Karpas-422 (cell line): ENCODE measurements around the gene NEMP1. TPM values are rescaled to one million over a fixed set of nuclear protein-coding genes. Genes with fewer than 3 reads are reported as not detected.
"Not testable (repeated sequence)": the region's sequence is repeated elsewhere in the genome, so short reads cannot be mapped to it uniquely, and the experiment has no call there.

Source experiments
- DNase-seq: peaks from one replicate; pipeline ENCODE4 v3.0.0-alpha.2; 2015
- H2AFZ ChIP-seq: fragments of 200-600 bp; sonication (generic); 2 replicates; pipeline ENCODE4 v1.6.1; 2014; ENCODE audit warnings: antibody characterized with exemption, low read length, mixed read lengths
- H3K27ac ChIP-seq: fragments of 200-600 bp; sonication (generic); 2 replicates; pipeline ENCODE4 v1.5.1; 2014; ENCODE audit warnings: mild to moderate bottlenecking, low read length, moderate library complexity
- H3K27me3 ChIP-seq: fragments of 200-600 bp; sonication (generic); 2 replicates; pipeline ENCODE4 v1.6.1; 2014; ENCODE audit warnings: low read length, mixed read lengths
- H3K36me3 ChIP-seq: fragments of 200-600 bp; sonication (generic); 2 replicates; pipeline ENCODE4 v1.6.1; 2014; ENCODE audit warnings: low read length, mixed read lengths; ENCODE audit not compliant: insufficient read depth
- H3K4me1 ChIP-seq: fragments of 200-600 bp; sonication (generic); 2 replicates; pipeline ENCODE4 v1.6.1; 2014; ENCODE audit warnings: mild to moderate bottlenecking, low read length, mixed read lengths
- H3K4me2 ChIP-seq: fragments of 200-600 bp; sonication (generic); 2 replicates; pipeline ENCODE4 v1.6.1; 2014; ENCODE audit warnings: low read length, low read depth, mild to moderate bottlenecking; ENCODE audit not compliant: poor library complexity, severe bottlenecking
- H3K4me3 ChIP-seq: fragments of 200-600 bp; sonication (generic); 2 replicates; pipeline ENCODE4 v1.5.1; 2014; ENCODE audit warnings: mild to moderate bottlenecking, antibody characterized with exemption, low read length, mixed read lengths
- H3K79me2 ChIP-seq: fragments of 200-600 bp; sonication (generic); 2 replicates; pipeline ENCODE4 v1.6.1; 2014; ENCODE audit warnings: mild to moderate bottlenecking, low read length, mixed read lengths
- H3K9ac ChIP-seq: fragments of 200-600 bp; sonication (generic); 2 replicates; pipeline ENCODE4 v1.6.0; 2014; ENCODE audit warnings: low read length
- H3K9me2 ChIP-seq: fragments of 200-600 bp; sonication (generic), shearing (Covaris generic); replicated peaks from 2 replicates; pipeline ENCODE4 v1.6.0; 2014; ENCODE audit warnings: mild to moderate bottlenecking, low read length, moderate library complexity; ENCODE audit not compliant: insufficient read depth
- H3K9me3 ChIP-seq: fragments of 300-700, 200-600 bp; sonication (generic); 2 replicates; pipeline ENCODE4 v1.6.1; 2014; ENCODE audit warnings: low read length, mixed read lengths
- H4K20me1 ChIP-seq: fragments of 200-600 bp; sonication (generic); 2 replicates; pipeline ENCODE4 v1.6.1; 2014; ENCODE audit warnings: mild to moderate bottlenecking, antibody characterized with exemption, low read length, low read depth; ENCODE audit not compliant: insufficient read depth
- total RNA-seq: library from RNA; depleted of rRNA; stranded (reverse); fragments of >200 nt; shearing (Covaris generic); gene quantifications from 2 replicates; pipeline ENCODE4 v1.2.3, GENCODE V29; 2014; ENCODE audit warnings: low replicate concordance

NEMP1 gene
- total RNA-seq, 1 experiment from 2014 or later, result 59.6 TPM

DNA sequence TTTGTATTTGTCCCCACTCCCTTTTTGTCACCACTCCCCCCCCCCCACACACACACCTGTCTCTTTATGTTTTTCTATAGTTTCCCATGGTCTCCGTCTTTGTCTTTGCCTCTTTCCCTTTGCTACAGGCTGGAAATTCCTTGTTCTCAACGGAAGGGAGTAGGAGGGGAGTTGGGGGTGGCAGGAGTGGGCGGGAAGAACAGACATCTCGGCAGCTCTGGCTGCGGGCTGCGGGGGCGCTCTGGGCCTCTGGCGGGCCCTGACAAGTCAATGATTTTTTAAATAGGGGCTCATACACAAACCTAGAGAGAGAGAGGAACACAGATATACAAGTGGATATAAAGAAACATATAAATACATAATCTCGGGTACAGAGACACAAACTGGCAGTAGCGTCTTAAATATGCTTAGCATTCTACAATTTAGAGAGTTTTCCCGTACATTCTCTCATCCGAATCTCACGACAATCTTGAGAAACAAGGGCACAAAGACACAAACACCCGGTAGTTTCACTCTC, 8.0 kb upstream of the NEMP1 start:
- Histone ChIP-seq H3K4me2 (peak overlapping the region; percentile 97), H3K4me1 (peaks cover 38% of the 10 kb centered on the region), H3K79me2 (peaks cover 23% of the 10 kb centered on the region), H4K20me1 (no peaks in the 10 kb centered on the region), H3K27me3 (no peaks in the 10 kb centered on the region), H3K4me3 (peak overlapping the region; percentile 78), H3K27ac (peak overlapping the region; percentile 94), H3K9me3 (no peaks in the 10 kb centered on the region), H2AFZ (peak overlapping the region; percentile 19), H3K36me3 (no peaks in the 10 kb centered on the region), H3K9me2 (no peaks in the 10 kb centered on the region), H3K9ac (peak overlapping the region; percentile 90)
- peak; percentile 80 for DNase-seq

DNA sequence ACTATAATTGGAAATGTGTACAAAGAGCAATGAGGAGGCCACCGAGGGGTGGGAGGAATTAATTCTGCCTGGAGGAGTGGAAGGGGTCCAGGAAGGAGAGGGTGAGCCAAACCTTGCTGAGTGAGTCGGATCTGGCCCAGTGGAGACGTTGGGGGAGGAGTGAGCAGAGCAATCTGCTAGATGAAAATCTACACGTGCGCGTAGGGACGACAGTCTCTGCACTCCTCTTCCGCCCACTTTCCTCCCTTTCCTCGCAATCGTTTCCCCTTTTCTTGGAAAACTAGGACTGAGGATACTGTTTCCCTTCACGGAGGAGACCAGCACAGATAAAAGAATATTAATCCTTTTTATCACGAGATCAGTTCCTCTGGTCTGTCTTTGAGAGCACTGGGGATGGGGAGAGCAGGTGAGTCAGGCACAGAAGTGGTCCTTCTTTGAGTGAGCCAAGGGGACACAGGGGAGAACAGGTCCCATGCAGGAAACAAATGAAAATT, 7.5 kb upstream of the NEMP1 start:
- Histone ChIP-seq H3K27ac (peak overlapping the region; percentile 94), H3K27me3 (no peaks in the 10 kb centered on the region), H3K36me3 (no peaks in the 10 kb centered on the region), H3K4me1 (peaks cover 33% of the 10 kb centered on the region), H2AFZ (peak overlapping the region; percentile 6; the same call in 1 of the 2 replicates), H3K9ac (peak overlapping the region; percentile 90), H3K4me2 (peak overlapping the region; percentile 97), H3K79me2 (peaks cover 18% of the 10 kb centered on the region), H3K9me2 (no peaks in the 10 kb centered on the region), H3K4me3 (peak overlapping the region; percentile 78), H4K20me1 (no peaks in the 10 kb centered on the region), H3K9me3 (no peaks in the 10 kb centered on the region)
- DNase-seq, result peak; percentile 70

GRCh38 chr12:57080855-57081254, 2.3 kb upstream of the NEMP1 start:
- Histone ChIP-seq H3K4me1 (peaks cover 23% of the 10 kb centered on the region), H3K36me3 (peaks cover 7% of the 10 kb centered on the region; the same call in 1 of the 2 replicates), H3K27ac (no peak overlapping the region), H2AFZ (no peak overlapping the region), H3K9me2 (no peaks in the 10 kb centered on the region), H3K9ac (no peak overlapping the region), H3K79me2 (peaks cover 26% of the 10 kb centered on the region), H3K9me3 (no peaks in the 10 kb centered on the region), H3K27me3 (no peaks in the 10 kb centered on the region), H3K4me3 (no peak overlapping the region), H3K4me2 (no peak overlapping the region), H4K20me1 (no peaks in the 10 kb centered on the region)
- no peak for DNase-seq

DNA sequence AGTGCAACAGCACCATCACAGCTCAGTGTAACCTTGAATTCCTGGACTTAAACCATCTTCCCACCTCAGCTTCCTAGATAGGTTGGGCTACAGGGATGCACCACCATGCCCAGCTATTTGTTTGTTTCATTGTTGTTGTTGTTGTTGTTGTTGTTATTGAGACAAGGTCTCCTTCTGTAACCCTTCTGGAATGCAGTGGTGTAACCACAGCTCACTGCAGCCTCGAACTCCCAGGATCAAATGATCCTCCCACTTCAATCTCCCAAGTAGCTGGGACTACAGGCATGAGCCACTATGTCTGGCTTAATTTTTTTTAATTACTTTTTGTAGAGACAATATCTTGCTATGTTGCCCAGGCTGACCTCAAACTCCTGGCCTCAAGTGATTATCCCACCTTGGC, 1.2 kb upstream of the NEMP1 start:
- Histone ChIP-seq H4K20me1 (no peaks in the 10 kb centered on the region), H3K36me3 (peaks cover 7% of the 10 kb centered on the region; the same call in 1 of the 2 replicates), H3K27ac (peak overlapping the region; percentile 94), H3K9me2 (no peaks in the 10 kb centered on the region), H3K9ac (peak overlapping the region; percentile 69), H3K9me3 (no peaks in the 10 kb centered on the region), H2AFZ (no peak overlapping the region), H3K4me2 (peak overlapping the region; percentile 78), H3K27me3 (no peaks in the 10 kb centered on the region), H3K4me3 (peak overlapping the region; percentile 62), H3K79me2 (peaks cover 28% of the 10 kb centered on the region), H3K4me1 (peaks cover 15% of the 10 kb centered on the region)
- no peak for DNase-seq

DNA sequence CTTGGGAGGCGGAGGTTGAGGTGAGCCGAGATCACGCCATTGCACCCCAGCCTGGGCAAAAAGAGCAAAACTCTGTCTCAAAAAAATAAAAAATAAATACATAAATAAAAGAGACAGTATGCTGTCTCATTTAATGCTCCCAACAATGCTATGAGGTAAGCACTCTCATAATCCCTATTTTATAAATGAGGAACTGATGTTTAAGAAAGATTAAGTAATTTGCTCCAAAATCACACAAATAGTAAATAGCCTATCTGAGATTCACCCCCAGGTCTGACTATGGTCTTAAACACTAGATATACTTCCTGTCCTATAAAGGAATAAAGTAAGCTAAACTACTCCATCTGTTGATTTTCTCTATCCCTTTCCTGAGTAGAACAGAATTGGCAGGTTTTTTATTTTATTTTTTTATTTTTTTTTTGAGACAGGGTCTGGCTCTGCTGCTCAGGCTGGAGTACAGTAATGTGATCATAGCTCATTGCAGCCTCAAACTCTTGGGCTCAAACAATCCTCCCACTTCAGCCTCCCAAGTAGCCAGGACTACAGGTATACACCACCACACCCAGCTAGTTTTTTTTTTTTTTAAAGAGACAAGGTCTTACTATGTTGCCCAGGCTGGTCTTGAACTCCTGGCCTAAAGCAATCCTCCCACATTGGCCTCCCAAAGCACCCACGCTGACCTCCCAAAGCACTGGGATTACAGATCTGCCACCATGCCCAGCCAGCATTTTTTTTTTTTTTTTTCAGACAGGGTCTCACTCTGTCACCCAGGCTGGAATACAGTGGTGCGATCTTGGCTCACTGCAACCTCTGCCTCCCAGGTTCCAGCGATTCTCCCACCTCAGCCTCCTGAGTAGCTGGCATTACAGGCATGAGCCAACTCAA, 4.8 kb downstream of the NEMP1 start:
- Histone ChIP-seq H3K79me2 (peaks cover 57% of the 10 kb centered on the region), H3K4me1 (peaks cover 28% of the 10 kb centered on the region), H3K36me3 (peaks cover 38% of the 10 kb centered on the region), H3K4me2 (peak overlapping the region; percentile 39), H3K27ac (peak overlapping the region; percentile 63)
- not testable (repeated sequence) for H2AFZ ChIP-seq, H3K27me3 ChIP-seq, H3K9me2 ChIP-seq, H3K9me3 ChIP-seq, H3K4me3 ChIP-seq, H4K20me1 ChIP-seq, H3K9ac ChIP-seq, DNase-seq

DNA sequence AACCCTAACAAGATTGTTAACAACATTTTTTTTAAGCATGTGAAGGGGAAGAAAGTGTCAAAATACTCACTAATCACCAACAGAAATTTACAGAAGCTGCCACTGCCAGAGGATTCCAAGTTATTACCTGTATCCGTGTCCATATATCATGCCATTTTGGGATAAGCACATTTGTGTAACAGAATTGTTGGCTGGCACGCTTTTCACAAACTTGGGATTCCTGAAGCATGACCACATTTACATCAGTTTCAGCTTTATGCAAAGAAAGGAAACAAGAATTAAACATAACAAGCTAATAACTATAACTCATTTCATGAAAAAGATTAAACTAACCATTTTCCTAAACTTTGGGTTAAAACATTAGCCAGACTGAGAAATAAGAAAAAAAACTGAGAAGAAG, 5.9 kb downstream of the NEMP1 start:
- H2AFZ ChIP-seq, result no peak overlapping the region
- H3K9me3 ChIP-seq, result no peaks in the 10 kb centered on the region
- H3K4me1 ChIP-seq, result peaks cover 28% of the 10 kb centered on the region
- H3K9ac ChIP-seq, result 0 out of 2 replicates have a peak overlapping the region, but pooled peaks have one; percentile 19
- no peak overlapping the region for H3K4me3 ChIP-seq
- peak overlapping the region; percentile 39 for H3K4me2 ChIP-seq
- H3K9me2 ChIP-seq, result no peaks in the 10 kb centered on the region
- H3K36me3 ChIP-seq, result peaks cover 47% of the 10 kb centered on the region
- peaks cover 49% of the 10 kb centered on the region for H3K79me2 ChIP-seq
- DNase-seq, result no peak
- peak overlapping the region; percentile 63 for H3K27ac ChIP-seq
- no peaks in the 10 kb centered on the region for H4K20me1 ChIP-seq
- H3K27me3 ChIP-seq, result no peaks in the 10 kb centered on the region

DNA sequence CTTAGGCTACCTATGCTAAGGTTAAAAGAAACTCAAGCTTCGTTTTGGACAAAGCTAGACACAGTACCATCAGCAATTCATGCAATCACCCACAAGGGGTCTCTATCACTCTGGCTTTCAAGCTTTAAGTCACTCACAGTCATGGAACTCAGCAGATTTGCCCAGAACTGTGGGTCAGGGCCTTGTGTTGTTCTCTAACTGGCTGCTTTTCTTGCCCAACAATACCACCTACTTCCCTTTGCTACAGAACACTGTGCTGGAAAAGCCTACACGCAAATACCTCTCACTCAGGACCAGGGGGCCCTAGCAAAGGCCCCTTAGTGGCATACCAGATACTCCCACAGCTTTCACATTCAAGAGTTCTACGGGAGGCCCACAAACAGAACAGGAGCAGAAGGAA, 9.1 kb downstream of the NEMP1 start:
- Histone ChIP-seq H3K27ac (peak overlapping the region; percentile 56), H3K9ac (peak overlapping the region; percentile 36), H3K79me2 (peaks cover 27% of the 10 kb centered on the region), H3K36me3 (peaks cover 52% of the 10 kb centered on the region; the same call in 1 of the 2 replicates), H4K20me1 (no peaks in the 10 kb centered on the region), H3K9me2 (no peaks in the 10 kb centered on the region), H2AFZ (no peak overlapping the region), H3K4me2 (no peak overlapping the region), H3K27me3 (no peaks in the 10 kb centered on the region), H3K4me1 (peaks cover 33% of the 10 kb centered on the region), H3K9me3 (no peaks in the 10 kb centered on the region), H3K4me3 (no peak overlapping the region)
- DNase-seq, result peak; percentile 92

- no peak overlapping the region for H3K27ac ChIP-seq
- no peak for DNase-seq
- no peak overlapping the region for H3K9ac ChIP-seq
- H3K27me3 ChIP-seq, result no peaks in the 10 kb centered on the region
- peaks cover 8% of the 10 kb centered on the region; the same call in 1 of the 2 replicates for H3K79me2 ChIP-seq
- no peaks in the 10 kb centered on the region for H3K9me3 ChIP-seq
- no peak overlapping the region for H3K4me2 ChIP-seq
- peaks cover 23% of the 10 kb centered on the region for H3K4me1 ChIP-seq
- H2AFZ ChIP-seq, result no peak overlapping the region
- no peaks in the 10 kb centered on the region for H4K20me1 ChIP-seq
- H3K4me3 ChIP-seq, result no peak overlapping the region
- peaks cover 63% of the 10 kb centered on the region; the same call in 1 of the 2 replicates for H3K36me3 ChIP-seq
- no peaks in the 10 kb centered on the region for H3K9me2 ChIP-seq
Measured at GRCh38 chr12:57066245-57066644, 12.3 kb downstream of the NEMP1 start.
